Endothelial cell of umbilical vein (primary cell): ENCODE results near the gene ASNSD1. TPM values are rescaled to one million over a fixed set of nuclear protein-coding genes. Genes with fewer than 3 reads are reported as not detected.
A peak's percentile ranks its signal among the peaks of the same experiment; 100 is the strongest.

Experiments
- BruUV-seq: library from RNA; stranded (reverse); fragments of 400-500 nt; replicated peaks from 2 replicates; lab custom pipeline; 2021; lab: Mats Ljungman, UMichigan
- CTCF ChIA-PET: fragments of 300-600, 350-600 bp; sonication (Branson Sonifier 250); formaldehyde crosslinking; loops from one replicate; lab custom pipeline; 2021; ENCODE audit warnings: antibody characterized with exemption, inconsistent platforms; lab: Charles Lee
- POLR2A ChIA-PET: fragments of 300-600, 350-600 bp; sonication (Branson Sonifier 250); formaldehyde crosslinking; loops from one replicate; lab custom pipeline; 2021; ENCODE audit warnings: antibody characterized with exemption, inconsistent platforms; lab: Charles Lee
- DNase-seq: peaks from one replicate; pipeline ENCODE4 v3.0.0-alpha.2; 2011; ENCODE audit warnings: low read depth, low spot score
- FAIRE-seq: peaks from 2 replicates; lab custom pipeline; 2011; peaks lifted over from hg19 to GRCh38; lab: Jason Lieb, UNC
- H2AFZ ChIP-seq: 2 replicates; pipeline ENCODE4 v1.6.0; 2012; ENCODE audit warnings: low read depth, low read length, control low read depth, inconsistent platforms
- H3K27ac ChIP-seq: 2 replicates; pipeline ENCODE4 v1.5.1; 2011; ENCODE audit warnings: low read depth, mild to moderate bottlenecking, control low read depth, low read length, moderate library complexity; ENCODE audit not compliant: insufficient read depth
- H3K27me3 ChIP-seq, 2 experiments: 2 replicates each; pipeline versions ENCODE4 v1.6.0 to v1.6.1; 2011; ENCODE audit warnings: low read length in 2 of 2, mixed read lengths in 1 of 2; ENCODE audit not compliant: control insufficient read depth in 2 of 2, insufficient read depth in 2 of 2
- H3K36me3 ChIP-seq, 2 experiments: 2 replicates in 1 of 2; 3 replicates in 1 of 2; pipeline ENCODE4 v1.5.1; 2011; ENCODE audit warnings: low read length in 2 of 2, mild to moderate bottlenecking in 1 of 2, moderate library complexity in 1 of 2; ENCODE audit not compliant: control insufficient read depth in 2 of 2, insufficient read depth in 2 of 2; ENCODE audit errors: extremely low read depth in 1 of 2
- H3K4me1 ChIP-seq: 3 replicates; pipeline ENCODE4 v1.5.1; 2011; ENCODE audit warnings: mild to moderate bottlenecking, low read length; ENCODE audit not compliant: control insufficient read depth, insufficient read depth; ENCODE audit errors: extremely low read depth
- H3K4me2 ChIP-seq: 2 replicates; pipeline ENCODE4 v1.6.1; 2011; ENCODE audit warnings: low read length, control low read depth, mixed read lengths; ENCODE audit not compliant: insufficient read depth
- H3K4me3 ChIP-seq, 3 experiments: fragments of 200-600 bp in 1 of 3; sonication (generic), shearing (Covaris generic) in 1 of 3; replicated peaks in 1 of 3; 2 replicates each; pipeline ENCODE4 v1.5.1; 2011 to 2016; ENCODE audit warnings: control low read depth in 3 of 3, low read length in 3 of 3, mild to moderate bottlenecking in 2 of 3, inconsistent platforms in 1 of 3, low read depth in 1 of 3, moderate library complexity in 1 of 3; ENCODE audit not compliant: insufficient read depth in 1 of 3
- H3K79me2 ChIP-seq: 2 replicates; pipeline ENCODE4 v1.6.0; 2012; ENCODE audit warnings: low read length, inconsistent platforms; ENCODE audit not compliant: control insufficient read depth, insufficient read depth
- H3K9ac ChIP-seq: replicated peaks from 2 replicates; pipeline ENCODE3; 2011; ENCODE audit warnings: low read length, control low read depth; ENCODE audit not compliant: insufficient read depth; ENCODE audit errors: extremely low read depth
- H3K9me1 ChIP-seq: replicated peaks from 3 replicates; pipeline ENCODE4 v1.6.0; 2011; ENCODE audit warnings: mild to moderate bottlenecking, low read length; ENCODE audit not compliant: control insufficient read depth, insufficient read depth; ENCODE audit errors: extremely low read depth
- H3K9me3 ChIP-seq: replicated peaks from 2 replicates; pipeline ENCODE4 v1.5.1; 2012; ENCODE audit warnings: low read length, inconsistent platforms; ENCODE audit not compliant: control insufficient read depth, insufficient read depth
- H4K20me1 ChIP-seq: replicated peaks from 2 replicates; pipeline ENCODE3; 2011; ENCODE audit warnings: mild to moderate bottlenecking, low read length; ENCODE audit not compliant: control insufficient read depth, insufficient read depth; ENCODE audit errors: extremely low read depth
- CTCF ChIP-seq, 2 donors: IDR thresholded peaks; 1 replicate in 1 of 2; 2 replicates in 1 of 2; pipeline ENCODE4 v1.5.1; 2011; ENCODE audit warnings: low read length in 2 of 2, mild to moderate bottlenecking in 2 of 2, moderate library complexity in 2 of 2, control low read depth in 1 of 2, inconsistent platforms in 1 of 2, low read depth in 1 of 2; ENCODE audit not compliant: insufficient read depth in 1 of 2; ENCODE audit errors: extremely low read depth in 1 of 2
- EZH2 ChIP-seq: IDR thresholded peaks from 2 replicates; pipeline ENCODE4 v1.6.1; 2012; ENCODE audit warnings: borderline replicate concordance, low read depth, mild to moderate bottlenecking, moderate library complexity, low read length, inconsistent platforms; ENCODE audit not compliant: severe bottlenecking
- FOS ChIP-seq: IDR thresholded peaks from 2 replicates; pipeline ENCODE4 v1.6.1; 2011; ENCODE audit warnings: mild to moderate bottlenecking, low read length, moderate library complexity, borderline replicate concordance; ENCODE audit not compliant: insufficient read depth
- GATA2 ChIP-seq: IDR thresholded peaks from 2 replicates; pipeline ENCODE4 v1.7.0; 2011; ENCODE audit warnings: low read depth, mild to moderate bottlenecking, moderate library complexity, mixed read lengths, low read length; ENCODE audit not compliant: insufficient read length, insufficient read depth
- JUN ChIP-seq: IDR thresholded peaks from 2 replicates; pipeline ENCODE4 v1.6.1; 2011; ENCODE audit warnings: borderline replicate concordance, low read depth; ENCODE audit not compliant: insufficient read length, insufficient read depth
- MYC ChIP-seq: IDR thresholded peaks from one replicate; pipeline ENCODE4 v1.6.1; 2011; ENCODE audit warnings: mild to moderate bottlenecking, low read depth, low read length
- POLR2A ChIP-seq: IDR thresholded peaks from 2 replicates; pipeline ENCODE4 v1.6.1; 2012; ENCODE audit warnings: low read depth, mild to moderate bottlenecking, control low read depth, low read length
- POLR2AphosphoS5 ChIP-seq: IDR thresholded peaks from 2 replicates; pipeline ENCODE4 v1.6.1; 2012; ENCODE audit warnings: low read depth, mild to moderate bottlenecking, control low read depth, low read length, moderate library complexity; ENCODE audit not compliant: insufficient read depth
- dilution Hi-C: fragments of 300-500 bp; cut with MboI; formaldehyde crosslinking; loops from one replicate; pipeline ENCODE4 v1.15.0; 2019; ENCODE audit warnings: low sequenced_read_pairs; ENCODE audit not compliant: extremely low pct_ligation_motif_present
- intact Hi-C: fragments of 100-400 bp; cut with micrococcal nuclease; formaldehyde crosslinking; loops from one replicate; pipeline ENCODE4 v1.10.0; 2022
- polyA plus RNA-seq, 4 experiments: library from polyadenylated mRNA; depleted of rRNA in 3 of 4; stranded (reverse) in 3 of 4; unstranded in 1 of 4; fragments of >200 nt; gene quantifications; 2 replicates each; pipeline versions ENCODE4 v1.2.1 to v1.2.3, GENCODE V29; 2011 to 2012; ENCODE audit warnings: missing spikeins in 1 of 4
- total RNA-seq: library from RNA; stranded (reverse); gene quantifications from 2 replicates; pipeline ENCODE4 v1.2.3, GENCODE V29; 2021
- TF ChIP-seq, protein P1 (sequence below): IDR thresholded peaks from 2 replicates; pipeline ENCODE4 v1.6.1; 2011; ENCODE audit not compliant: insufficient read depth, insufficient read length

Gene ASNSD1
- total and polyA plus RNA-seq, 2 donors (not counting 3 experiments of a cell fraction or from before 2014, with no cell fraction given) = 15.8 to 39.5 TPM

GRCh38 chr2:189629531-189630453 is 31.5 kb upstream of the ASNSD1 start:
- Histone ChIP-seq H3K36me3 (no peaks in the 10 kb centered on the region), H3K9me3 (no peaks in the 10 kb centered on the region), H3K4me1 (peaks cover 4% of the 10 kb centered on the region), H3K9me1 (no peaks in the 10 kb centered on the region), H3K9ac (no peak overlapping the region), H3K4me2 (no peak overlapping the region), H3K27me3 (no peaks in the 10 kb centered on the region), H3K27ac (no peak overlapping the region), H3K79me2 (no peaks in the 10 kb centered on the region), H3K4me3 (no peak overlapping the region), H2AFZ (peak overlapping the region; percentile 68), H4K20me1 (no peaks in the 10 kb centered on the region)
- DNase-seq (peak; percentile 59), FAIRE-seq (no peak)
- ChIA-PET CTCF (interaction anchor here (1.0 to 2.4 kb wide), 7 partner anchors 9 to 153 kb away, joined by 3 to 7 read pairs (median 4); no protein-coding TSS in a partner anchor), POLR2A (no interaction called here)
- dilution Hi-C loops (no loop called here), intact Hi-C loops (no loop called here)
- BruUV-seq = no TSS peak
- TF ChIP-seq, protein P1, sequence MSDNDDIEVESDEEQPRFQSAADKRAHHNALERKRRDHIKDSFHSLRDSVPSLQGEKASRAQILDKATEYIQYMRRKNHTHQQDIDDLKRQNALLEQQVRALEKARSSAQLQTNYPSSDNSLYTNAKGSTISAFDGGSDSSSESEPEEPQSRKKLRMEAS = no peak
- TF ChIP-seq CTCF (IDR thresholded peaks at IDR 0.05; ENCODE audit: extremely low read depth in 1 of 2, insufficient read depth in 1 of 2, low read depth in 1 of 2, low read length in 2 of 2) (no peak), MYC (no peak), FOS (no peak), EZH2 (no peak), GATA2 (no peak), POLR2AphosphoS5 (no peak), JUN (no peak), POLR2A (no peak)
